Naive thymus-derived CD4-positive, alpha-beta T cell (primary cell): Measurements from ENCODE around the gene FOXO3. TPM values are rescaled to one million over a fixed set of nuclear protein-coding genes. Genes with fewer than 3 reads are reported as not detected.

Source experiments
- ATAC-seq: fragments of 150-1000 bp; cut with Tn5 transposase; 2 replicates; pipeline ENCODE4 v1.10.0; 2021; ENCODE audit warnings: mild to moderate bottlenecking, moderate library complexity
- CTCF ChIA-PET: fragments of 350-600 bp; sonication (Branson Sonifier 250); formaldehyde crosslinking; loops from one replicate; lab custom pipeline; 2021; ENCODE audit warnings: antibody characterized with exemption; lab: Charles Lee
- POLR2A ChIA-PET: fragments of 350-600 bp; sonication (Branson Sonifier 250); formaldehyde crosslinking; loops from one replicate; lab custom pipeline; 2021; ENCODE audit warnings: antibody characterized with exemption, inconsistent platforms; lab: Charles Lee
- DNase-seq, 9 donors: peaks; one replicate each; pipeline versions ENCODE4 v3.0.0 to v3.0.0-alpha.2; 2020 to 2022; ENCODE audit warnings: mixed read lengths in 1 of 9
- H3K27ac ChIP-seq: one replicate; pipeline ENCODE4 v1.7.0; 2013; ENCODE audit warnings: mild to moderate bottlenecking, low read depth, low read length, moderate library complexity
- H3K27me3 ChIP-seq, 2 donors: one replicate each; pipeline ENCODE4 v1.7.0; 2013; ENCODE audit warnings: low read length in 2 of 2, mild to moderate bottlenecking in 2 of 2, moderate library complexity in 2 of 2; ENCODE audit not compliant: control insufficient read depth in 2 of 2, insufficient read depth in 2 of 2
- H3K36me3 ChIP-seq, 3 experiments: 1 replicate in 2 of 3; 2 replicates in 1 of 3; pipeline ENCODE4 v1.7.0; 2013; ENCODE audit warnings: low read length in 3 of 3, mild to moderate bottlenecking in 3 of 3, moderate library complexity in 1 of 3; ENCODE audit not compliant: insufficient read depth in 3 of 3, control insufficient read depth in 2 of 3
- H3K4me1 ChIP-seq, 2 donors: one replicate each; pipeline ENCODE4 v1.7.0; 2013; ENCODE audit warnings: low read length in 2 of 2, mild to moderate bottlenecking in 2 of 2, moderate library complexity in 1 of 2; ENCODE audit not compliant: control insufficient read depth in 2 of 2, insufficient read depth in 2 of 2
- H3K4me3 ChIP-seq: 2 replicates; pipeline ENCODE4 v1.7.0; 2013; ENCODE audit warnings: mild to moderate bottlenecking, low read length
- H3K9me3 ChIP-seq, 3 experiments: 1 replicate in 2 of 3; 2 replicates in 1 of 3; pipeline ENCODE4 v1.7.0; 2013; ENCODE audit warnings: low read length in 3 of 3; ENCODE audit not compliant: control insufficient read depth in 2 of 3
- H3K27ac Mint-ChIP-seq, 9 donors: one replicate each; pipeline ENCODE4 v1.8.0; 2020 to 2022; ENCODE audit warnings: mixed read lengths in 9 of 9, mild to moderate bottlenecking in 8 of 9, moderate library complexity in 5 of 9, inconsistent platforms in 2 of 9
- H3K27me3 Mint-ChIP-seq, 5 donors: one replicate each; pipeline ENCODE4 v1.8.0; 2021 to 2022; ENCODE audit warnings: mixed read lengths in 5 of 5, mild to moderate bottlenecking in 1 of 5
- H3K36me3 Mint-ChIP-seq, 5 donors: one replicate each; pipeline ENCODE4 v1.8.0; 2020 to 2022; ENCODE audit warnings: mixed read lengths in 5 of 5, mild to moderate bottlenecking in 3 of 5, inconsistent platforms in 1 of 5
- H3K4me1 Mint-ChIP-seq, 7 donors: one replicate each; pipeline ENCODE4 v1.8.0; 2020 to 2022; ENCODE audit warnings: mixed read lengths in 7 of 7, mild to moderate bottlenecking in 3 of 7, inconsistent platforms in 1 of 7
- H3K4me3 Mint-ChIP-seq, 10 donors: one replicate each; pipeline ENCODE4 v1.8.0; 2020 to 2022; ENCODE audit warnings: mild to moderate bottlenecking in 10 of 10, mixed read lengths in 10 of 10, moderate library complexity in 6 of 10, inconsistent platforms in 2 of 10
- H3K9me3 Mint-ChIP-seq, 11 donors: one replicate each; pipeline ENCODE4 v1.8.0; 2020 to 2022; ENCODE audit warnings: mixed read lengths in 11 of 11, mild to moderate bottlenecking in 4 of 11, inconsistent platforms in 1 of 11, moderate library complexity in 1 of 11
- intact Hi-C, 2 donors: fragments of 100-400 bp; cut with micrococcal nuclease; formaldehyde crosslinking; loops; one replicate each; pipeline ENCODE4 v1.15.1; 2023
- polyA plus RNA-seq, 2 donors: library from polyadenylated mRNA; unstranded; fragments of 300-500 nt; fragmentation: Illumina TruSeq; gene quantifications; one replicate each; pipeline ENCODE4 v1.2.3, GENCODE V29; 2021
- total RNA-seq, 6 experiments: library from RNA in 5 of 6; stranded (reverse) in 5 of 6; gene quantifications; 1 replicate in 5 of 6; 2 replicates in 1 of 6; pipeline ENCODE4 v1.2.3 and lab custom pipeline; 2021 to 2026

FOXO3 gene
- total and polyA plus RNA-seq, 7 experiments from 2014 or later, result 11.6 to 39.5 (median 20.5) TPM

DNA sequence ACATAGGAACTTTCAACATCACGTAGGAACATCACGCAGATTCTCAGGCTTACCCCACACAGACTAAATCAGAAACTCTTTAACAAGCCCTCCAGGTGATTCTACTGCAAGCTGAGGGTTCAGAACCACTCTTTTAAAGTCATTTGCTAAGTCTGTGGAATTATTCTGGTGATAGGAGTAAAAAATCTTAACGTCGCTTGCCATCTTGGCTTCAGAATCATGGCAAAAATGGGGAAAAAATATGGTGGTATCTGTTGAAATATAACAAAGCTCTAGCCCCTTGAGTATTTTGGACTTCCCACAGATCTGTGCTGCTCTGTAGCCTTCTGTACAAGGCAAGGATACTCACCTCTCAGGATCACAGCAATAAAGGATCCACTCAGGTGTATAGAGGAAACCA, 17.4 kb downstream of the FOXO3 start:
- peaks cover 0 to 17% (median 6%) of the 10 kb centered on the region in 5 donors for H3K36me3 Mint-ChIP-seq
- no peak overlapping the region for H3K4me3 Mint-ChIP-seq
- no peak for ATAC-seq
- H3K27ac Mint-ChIP-seq, result peak overlapping the region in 1 of 9 donors; percentile 17
- intact Hi-C loops, result loop anchor here in 1 of 2 donors (2.0 to 5.0 kb wide), 2 partner anchors 15 to 39 kb away; no protein-coding TSS in a partner anchor
- no peak for DNase-seq
- ChIA-PET POLR2A (no interaction called here), CTCF (no interaction called here)
- peaks cover 0 to 4% (median 0%) of the 10 kb centered on the region in 11 donors for H3K9me3 Mint-ChIP-seq
- Histone ChIP-seq H3K27ac (no peak overlapping the region), H3K9me3 (no peaks in the 10 kb centered on the region), H3K36me3 (no peaks in the 10 kb centered on the region), H3K4me3 (no peak overlapping the region), H3K4me1 (peaks cover 23 to 38% of the 10 kb centered on the region in 2 donors), H3K27me3 (no peaks in the 10 kb centered on the region)
- peaks cover 29 to 90% (median 85%) of the 10 kb centered on the region in 7 donors for H3K4me1 Mint-ChIP-seq
- peaks cover 0 to 8% (median 0%) of the 10 kb centered on the region in 5 donors for H3K27me3 Mint-ChIP-seq

DNA sequence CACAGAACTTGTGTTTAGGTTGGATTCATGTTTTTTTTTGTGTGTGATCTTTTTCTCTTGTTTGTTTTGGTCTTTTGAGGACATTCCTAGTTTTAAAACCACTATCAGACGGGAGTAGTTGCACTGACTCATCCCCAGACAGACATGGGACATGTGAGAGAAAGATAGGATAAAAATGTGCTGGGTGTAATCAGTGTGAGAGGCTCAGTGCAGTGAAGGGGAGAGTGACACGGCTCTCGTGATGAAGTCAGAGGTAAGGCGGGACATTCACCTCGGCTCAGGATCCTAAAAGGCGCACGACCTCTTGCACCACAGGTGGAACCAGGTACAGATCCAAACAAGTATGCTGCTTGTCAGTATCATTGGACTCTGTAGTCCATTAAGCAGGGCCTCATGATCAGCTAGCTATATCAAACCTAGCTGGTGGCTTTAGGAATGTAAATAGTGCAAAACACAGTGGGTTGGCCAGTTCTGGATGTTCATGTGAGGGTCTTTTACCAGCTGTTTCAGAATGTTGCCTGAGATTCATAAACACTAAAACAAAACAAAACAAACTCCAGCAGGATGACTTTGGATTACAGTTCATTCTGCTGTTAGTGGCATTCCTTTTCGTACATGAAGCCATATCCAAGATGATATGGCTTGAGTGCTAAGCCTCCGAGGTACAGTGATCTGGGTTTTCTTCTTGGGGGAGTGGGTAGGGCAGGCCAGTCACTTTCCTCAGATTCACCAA, 18.0 kb downstream of the FOXO3 start:
- Histone ChIP-seq H3K27me3 (no peaks in the 10 kb centered on the region), H3K36me3 (no peaks in the 10 kb centered on the region), H3K9me3 (no peaks in the 10 kb centered on the region), H3K27ac (no peak overlapping the region), H3K4me3 (no peak overlapping the region), H3K4me1 (peaks cover 23 to 38% of the 10 kb centered on the region in 2 donors)
- H3K9me3 Mint-ChIP-seq, result peaks cover 0 to 4% (median 0%) of the 10 kb centered on the region in 11 donors
- CTCF ChIA-PET, result no interaction called here
- no peak for ATAC-seq
- intact Hi-C loops, result loop anchor here in 1 of 2 donors (2.0 to 5.0 kb wide), 2 partner anchors 14 to 39 kb away; no protein-coding TSS in a partner anchor
- POLR2A ChIA-PET, result interaction anchor here (0.8 kb wide), 1 partner anchor 20 kb away, joined by 3 read pairs; no protein-coding TSS in a partner anchor
- H3K4me1 Mint-ChIP-seq, result peaks cover 29 to 94% (median 86%) of the 10 kb centered on the region in 7 donors
- H3K27ac Mint-ChIP-seq, result peak overlapping the region in 3 of 9 donors; percentile 17 to 37 (median 19)
- peaks cover 0 to 17% (median 6%) of the 10 kb centered on the region in 5 donors for H3K36me3 Mint-ChIP-seq
- H3K27me3 Mint-ChIP-seq, result peaks cover 0 to 8% (median 0%) of the 10 kb centered on the region in 5 donors
- H3K4me3 Mint-ChIP-seq, result no peak overlapping the region
- no peak for DNase-seq

DNA sequence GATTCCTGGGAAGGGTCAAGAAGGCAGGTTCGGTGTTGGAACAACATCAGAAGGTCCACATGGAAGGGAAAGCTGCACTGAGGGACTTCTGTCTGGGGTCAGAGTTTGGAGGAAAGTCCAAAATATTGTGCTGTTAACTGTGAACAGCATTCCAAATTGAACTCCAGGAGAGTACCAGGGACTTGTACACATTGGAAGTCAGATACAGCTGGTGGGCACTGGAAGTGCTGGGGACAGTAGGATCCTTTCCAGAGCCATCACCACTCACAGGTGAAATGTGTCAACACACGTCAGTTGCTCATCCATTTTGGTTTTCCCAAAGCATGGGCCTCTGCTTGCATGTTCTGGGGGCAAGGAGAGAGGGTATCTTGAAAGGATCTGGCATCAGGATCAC, 18.6 kb downstream of the FOXO3 start:
- Mint-ChIP-seq H3K4me3 (no peak overlapping the region), H3K9me3 (peaks cover 0 to 4% (median 0%) of the 10 kb centered on the region in 11 donors), H3K36me3 (peaks cover 0 to 17% (median 5%) of the 10 kb centered on the region in 5 donors), H3K27me3 (peaks cover 0 to 8% (median 0%) of the 10 kb centered on the region in 5 donors), H3K27ac (peak overlapping the region in 2 of 9 donors; percentile 19 to 37), H3K4me1 (peaks cover 29 to 95% (median 81%) of the 10 kb centered on the region in 7 donors)
- CTCF ChIA-PET, result no interaction called here
- H3K4me3 ChIP-seq, result no peak overlapping the region
- DNase-seq (no peak), ATAC-seq (no peak)
- intact Hi-C loops, result loop anchor here in 1 of 2 donors (2.0 to 5.0 kb wide), 2 partner anchors 13 to 38 kb away; no protein-coding TSS in a partner anchor
- H3K4me1 ChIP-seq, result peaks cover 23 to 38% of the 10 kb centered on the region in 2 donors
- no peaks in the 10 kb centered on the region for H3K9me3 ChIP-seq
- no peak overlapping the region for H3K27ac ChIP-seq
- POLR2A ChIA-PET, result interaction anchor here (0.8 kb wide), 1 partner anchor 21 kb away, joined by 3 read pairs; no protein-coding TSS in a partner anchor
- H3K27me3 ChIP-seq, result no peaks in the 10 kb centered on the region
- no peaks in the 10 kb centered on the region for H3K36me3 ChIP-seq

DNA sequence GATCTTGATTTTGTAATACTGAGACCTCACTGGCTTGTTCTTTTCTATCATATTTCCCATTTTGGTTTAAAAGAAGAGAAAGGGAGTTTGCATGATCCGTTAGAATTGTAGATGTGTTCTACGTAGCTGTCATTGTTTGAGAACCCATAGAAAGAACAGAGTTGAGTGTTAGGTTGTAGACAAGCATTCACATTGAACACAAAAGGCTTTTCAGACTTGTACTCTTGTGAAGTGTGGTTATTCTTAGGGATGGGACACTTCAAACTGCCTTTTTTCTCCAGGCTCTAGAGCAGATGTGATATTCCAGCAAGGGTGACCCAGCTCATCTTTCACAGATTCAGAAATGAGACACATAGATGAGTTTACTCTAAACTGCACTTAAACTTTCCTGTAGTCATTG, 19.9 kb downstream of the FOXO3 start:
- H3K4me3 Mint-ChIP-seq, result peak overlapping the region in 8 of 10 donors; percentile 21 to 80 (median 78)
- Histone ChIP-seq H3K27ac (no peak overlapping the region), H3K36me3 (no peaks in the 10 kb centered on the region), H3K4me3 (no peak overlapping the region), H3K9me3 (no peaks in the 10 kb centered on the region), H3K27me3 (no peaks in the 10 kb centered on the region), H3K4me1 (peaks cover 12 to 31% of the 10 kb centered on the region in 2 donors)
- DNase-seq, result no peak
- peaks cover 0 to 4% (median 0%) of the 10 kb centered on the region in 5 donors for H3K27me3 Mint-ChIP-seq
- H3K9me3 Mint-ChIP-seq, result peaks cover 0 to 4% (median 0%) of the 10 kb centered on the region in 11 donors
- peak overlapping the region in 6 of 9 donors; percentile 13 to 78 (median 64) for H3K27ac Mint-ChIP-seq
- intact Hi-C loops, result loop anchor here in 1 of 2 donors (2.0 kb wide), 1 partner anchor 16 kb away; no protein-coding TSS in a partner anchor
- H3K36me3 Mint-ChIP-seq, result peaks cover 0 to 17% (median 5%) of the 10 kb centered on the region in 5 donors
- ChIA-PET CTCF (interaction anchor here (0.9 kb wide), 1 partner anchor 39 kb away, joined by 3 read pairs; no protein-coding TSS in a partner anchor), POLR2A (no interaction called here)
- peaks cover 21 to 84% (median 69%) of the 10 kb centered on the region in 7 donors for H3K4me1 Mint-ChIP-seq
- no peak for ATAC-seq

DNA sequence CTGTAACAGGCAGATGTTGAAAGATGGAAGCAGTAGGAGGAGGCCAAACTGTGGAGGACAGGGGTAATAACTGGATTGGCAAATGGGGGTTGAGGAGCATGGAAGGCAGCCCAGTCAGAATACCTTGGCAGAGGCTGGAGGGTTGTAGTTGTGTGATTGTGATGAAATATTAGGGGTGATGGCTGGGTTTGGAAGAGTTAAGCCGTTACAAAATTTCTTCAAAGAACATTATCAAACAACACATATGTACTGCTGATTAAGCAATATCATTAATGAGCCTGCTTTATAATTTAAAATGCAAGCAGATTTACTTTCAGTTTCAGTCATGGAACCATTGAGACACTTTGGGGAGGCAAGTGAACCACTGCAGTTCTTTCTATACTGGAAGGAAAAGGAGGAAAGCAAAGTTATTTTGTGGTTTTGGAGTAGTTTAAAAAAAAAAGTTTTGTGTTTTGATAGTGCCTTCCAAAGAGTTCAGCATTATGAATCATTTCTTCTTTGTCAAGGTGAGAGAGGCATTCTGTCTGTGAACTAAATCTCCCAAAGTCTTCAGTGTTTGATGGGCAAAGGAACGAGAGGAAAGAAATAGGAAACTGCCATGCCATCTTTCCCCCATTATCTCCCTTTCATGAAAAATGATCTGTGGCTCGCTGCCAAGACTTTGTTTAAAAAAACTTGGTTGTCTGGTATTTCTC, 20.7 kb downstream of the FOXO3 start:
- intact Hi-C loops, result loop anchor here in 1 of 2 donors (2.0 kb wide), 1 partner anchor 17 kb away; no protein-coding TSS in a partner anchor
- H3K27ac Mint-ChIP-seq, result peak overlapping the region in 8 of 9 donors; percentile 13 to 83 (median 71)
- peak; percentile 36 for ATAC-seq

DNA sequence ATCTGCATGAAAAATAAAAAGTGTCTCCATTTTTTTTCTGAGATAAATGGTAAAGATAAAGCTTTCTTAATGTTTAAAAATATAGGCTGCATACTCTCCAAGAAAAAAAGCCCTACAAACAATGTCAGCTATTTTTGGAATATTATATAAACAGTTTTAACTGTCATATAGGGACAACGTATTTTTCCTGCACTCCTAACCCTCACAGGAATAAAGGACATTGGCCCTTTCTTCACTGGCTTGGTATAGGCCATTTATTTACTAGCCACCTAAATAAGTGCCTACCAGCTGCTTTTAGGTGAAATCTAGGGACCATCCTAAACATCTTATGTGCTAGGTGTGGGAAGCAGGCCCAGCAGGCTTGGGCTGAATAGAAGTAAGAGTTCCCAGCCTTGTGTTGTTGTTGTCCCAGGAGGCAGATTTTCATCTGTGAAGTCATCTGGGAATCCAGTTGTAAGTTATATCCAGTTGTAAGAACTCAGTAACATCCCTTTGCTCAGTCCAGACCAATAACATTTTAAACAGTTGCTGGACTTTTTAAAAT, 21.3 kb downstream of the FOXO3 start:
- Mint-ChIP-seq H3K27me3 (peaks cover 0 to 3% (median 0%) of the 10 kb centered on the region in 5 donors), H3K4me3 (peak overlapping the region in 8 of 10 donors; percentile 21 to 80 (median 78)), H3K36me3 (peaks cover 0 to 17% (median 5%) of the 10 kb centered on the region in 5 donors), H3K9me3 (peaks cover 0 to 4% (median 0%) of the 10 kb centered on the region in 11 donors), H3K4me1 (peaks cover 15 to 81% (median 66%) of the 10 kb centered on the region in 7 donors), H3K27ac (peak overlapping the region in 6 of 9 donors; percentile 13 to 78 (median 60))
- CTCF ChIA-PET, result no interaction called here
- DNase-seq (no peak), ATAC-seq (no peak)
- H3K36me3 ChIP-seq, result no peaks in the 10 kb centered on the region
- H3K9me3 ChIP-seq, result no peaks in the 10 kb centered on the region
- no peak overlapping the region for H3K27ac ChIP-seq
- no peaks in the 10 kb centered on the region for H3K27me3 ChIP-seq
- POLR2A ChIA-PET, result no interaction called here
- intact Hi-C loops, result loop anchor here in 1 of 2 donors (2.0 kb wide), 1 partner anchor 17 kb away; no protein-coding TSS in a partner anchor
- H3K4me3 ChIP-seq, result no peak overlapping the region
- H3K4me1 ChIP-seq, result peaks cover 12 to 19% of the 10 kb centered on the region in 2 donors

More for the DNA sequence above, 20.7 kb downstream of the FOXO3 start:
- Mint-ChIP-seq H3K36me3 (peaks cover 0 to 17% (median 5%) of the 10 kb centered on the region in 5 donors), H3K27me3 (peaks cover 0 to 3% (median 0%) of the 10 kb centered on the region in 5 donors), H3K4me3 (peak overlapping the region; percentile 1 to 80 (median 68)), H3K9me3 (peaks cover 0 to 4% (median 0%) of the 10 kb centered on the region in 11 donors), H3K4me1 (peaks cover 19 to 84% (median 69%) of the 10 kb centered on the region in 7 donors)
- Histone ChIP-seq H3K4me1 (peaks cover 12 to 25% of the 10 kb centered on the region in 2 donors), H3K27me3 (no peaks in the 10 kb centered on the region), H3K9me3 (no peaks in the 10 kb centered on the region), H3K4me3 (peak overlapping the region; percentile 10), H3K36me3 (no peaks in the 10 kb centered on the region), H3K27ac (no peak overlapping the region)
- peak in 1 of 9 donors; percentile 2 for DNase-seq
- ChIA-PET CTCF (no interaction called here), POLR2A (no interaction called here)
